Gastroesophageal sphincter (tissue), 3 donors: ENCODE data around the gene CAMSAP3.

Experiments
- CTCF ChIP-seq, 4 experiments: fragments of 200-600 bp in 2 of 4; fragments of 450-650 bp in 2 of 4; sonication (generic) in 1 of 4; IDR thresholded peaks; one replicate each; pipeline ENCODE4 v1.5.1; 2017 to 2019; ENCODE audit warnings: antibody characterized with exemption in 4 of 4, mild to moderate bottlenecking in 2 of 4, moderate library complexity in 2 of 4
- EP300 ChIP-seq: sonication (generic); formaldehyde crosslinking; IDR thresholded peaks from one replicate; pipeline ENCODE4 v1.6.1; 2017; ENCODE audit warnings: antibody characterized with exemption, mild to moderate bottlenecking
- POLR2A ChIP-seq, 2 donors: fragments of 450-650 bp; IDR thresholded peaks; one replicate each; pipeline ENCODE4 v1.6.1; 2017; ENCODE audit warnings: antibody characterized with exemption in 2 of 2, mild to moderate bottlenecking in 2 of 2, moderate library complexity in 1 of 2
- POLR2AphosphoS5 ChIP-seq: sonication (generic); formaldehyde crosslinking; IDR thresholded peaks from one replicate; pipeline ENCODE4 v1.6.1; 2017; ENCODE audit warnings: antibody characterized with exemption

GRCh38 chr19:7614859-7615741, 19.4 kb downstream of the CAMSAP3 start:
- TF ChIP-seq CTCF (IDR thresholded peaks at IDR 0.05) = no peak
- TF ChIP-seq POLR2AphosphoS5 = no peak
- no peak for TF ChIP-seq POLR2A (IDR thresholded peaks at IDR 0.05)
- no peak for TF ChIP-seq EP300
